ENCODE results near the gene GPR84. TPM values are rescaled to one million over a fixed set of nuclear protein-coding genes. Genes with fewer than 3 reads are reported as not detected.

Gene GPR84
- total RNA-seq, 1 donor from 2014 or later = not detected

DNA sequence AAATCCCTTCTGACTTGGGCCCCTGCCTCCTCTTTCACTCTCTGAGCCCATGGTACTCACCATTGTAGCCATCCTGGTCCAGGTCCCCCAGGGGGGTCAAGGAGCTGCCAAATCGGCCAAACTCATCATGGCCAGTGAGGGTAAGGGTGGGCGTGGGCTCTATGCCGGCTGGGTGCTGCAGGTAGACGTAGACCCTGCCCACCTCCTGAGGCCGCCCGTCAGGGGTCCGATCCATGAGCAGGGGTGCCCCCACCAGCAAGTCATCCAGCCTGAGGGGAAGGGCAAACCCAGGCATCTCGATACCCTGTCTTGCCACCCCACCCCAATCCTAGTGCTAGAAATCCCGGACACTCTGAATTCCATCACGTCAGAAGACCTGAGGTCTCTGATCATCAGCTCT lies 40.8 kb upstream of the GPR84 start:
- H3K4me1 ChIP-seq (ENCODE audit: insufficient read depth, low read length) = no peaks in the 10 kb centered on the region
- H3K79me2 ChIP-seq (ENCODE audit: insufficient read depth, low read length) = peaks cover 14% of the 10 kb centered on the region
- FAIRE-seq (no peak), DNase-seq (ENCODE audit: low read depth) (no peak)
- H3K9ac ChIP-seq (ENCODE audit: low read length) = no peak overlapping the region
- H3K4me3 ChIP-seq (ENCODE audit: insufficient read depth, low read depth, low read length) = no peak overlapping the region
- H3K27me3 Mint-ChIP-seq (ENCODE audit: low read depth, unreplicated experiment) = no peaks in the 10 kb centered on the region
- H3K9me3 Mint-ChIP-seq (ENCODE audit: unreplicated experiment) = no peaks in the 10 kb centered on the region
- peaks cover 31% of the 10 kb centered on the region for H3K36me3 Mint-ChIP-seq (ENCODE audit: low read depth, unreplicated experiment)
- no peak overlapping the region for H3K27ac ChIP-seq (ENCODE audit: low read depth, low read length)
- peaks cover 86% of the 10 kb centered on the region for H3K36me3 ChIP-seq (ENCODE audit: insufficient read depth, low read length)
- no peaks in the 10 kb centered on the region for H3K9me3 ChIP-seq (ENCODE audit: insufficient read depth, low read depth, low read length)
- H3K4me1 Mint-ChIP-seq (ENCODE audit: low read depth, unreplicated experiment) = no peaks in the 10 kb centered on the region
- no peak overlapping the region for H2AFZ ChIP-seq (ENCODE audit: low read depth, low read length)
- H3K4me2 ChIP-seq (ENCODE audit: low read length) = no peak overlapping the region
- no peaks in the 10 kb centered on the region for H3K27me3 ChIP-seq (ENCODE audit: insufficient read depth, low read length)
- peaks cover 65% of the 10 kb centered on the region for H4K20me1 ChIP-seq (ENCODE audit: insufficient read depth, low read length)
- no peak overlapping the region for H3K27ac Mint-ChIP-seq (ENCODE audit: unreplicated experiment)
- no peak overlapping the region for H3K4me3 Mint-ChIP-seq (ENCODE audit: unreplicated experiment)
- TF ChIP-seq, protein P1, sequence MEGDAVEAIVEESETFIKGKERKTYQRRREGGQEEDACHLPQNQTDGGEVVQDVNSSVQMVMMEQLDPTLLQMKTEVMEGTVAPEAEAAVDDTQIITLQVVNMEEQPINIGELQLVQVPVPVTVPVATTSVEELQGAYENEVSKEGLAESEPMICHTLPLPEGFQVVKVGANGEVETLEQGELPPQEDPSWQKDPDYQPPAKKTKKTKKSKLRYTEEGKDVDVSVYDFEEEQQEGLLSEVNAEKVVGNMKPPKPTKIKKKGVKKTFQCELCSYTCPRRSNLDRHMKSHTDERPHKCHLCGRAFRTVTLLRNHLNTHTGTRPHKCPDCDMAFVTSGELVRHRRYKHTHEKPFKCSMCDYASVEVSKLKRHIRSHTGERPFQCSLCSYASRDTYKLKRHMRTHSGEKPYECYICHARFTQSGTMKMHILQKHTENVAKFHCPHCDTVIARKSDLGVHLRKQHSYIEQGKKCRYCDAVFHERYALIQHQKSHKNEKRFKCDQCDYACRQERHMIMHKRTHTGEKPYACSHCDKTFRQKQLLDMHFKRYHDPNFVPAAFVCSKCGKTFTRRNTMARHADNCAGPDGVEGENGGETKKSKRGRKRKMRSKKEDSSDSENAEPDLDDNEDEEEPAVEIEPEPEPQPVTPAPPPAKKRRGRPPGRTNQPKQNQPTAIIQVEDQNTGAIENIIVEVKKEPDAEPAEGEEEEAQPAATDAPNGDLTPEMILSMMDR (IDR thresholded peaks at IDR 0.05; ENCODE audit: insufficient read depth, low read depth, low read length) = no peak
- no peak for TF ChIP-seq EZH2 (IDR thresholded peaks at IDR 0.05; ENCODE audit: insufficient read depth, low read length)

DNA sequence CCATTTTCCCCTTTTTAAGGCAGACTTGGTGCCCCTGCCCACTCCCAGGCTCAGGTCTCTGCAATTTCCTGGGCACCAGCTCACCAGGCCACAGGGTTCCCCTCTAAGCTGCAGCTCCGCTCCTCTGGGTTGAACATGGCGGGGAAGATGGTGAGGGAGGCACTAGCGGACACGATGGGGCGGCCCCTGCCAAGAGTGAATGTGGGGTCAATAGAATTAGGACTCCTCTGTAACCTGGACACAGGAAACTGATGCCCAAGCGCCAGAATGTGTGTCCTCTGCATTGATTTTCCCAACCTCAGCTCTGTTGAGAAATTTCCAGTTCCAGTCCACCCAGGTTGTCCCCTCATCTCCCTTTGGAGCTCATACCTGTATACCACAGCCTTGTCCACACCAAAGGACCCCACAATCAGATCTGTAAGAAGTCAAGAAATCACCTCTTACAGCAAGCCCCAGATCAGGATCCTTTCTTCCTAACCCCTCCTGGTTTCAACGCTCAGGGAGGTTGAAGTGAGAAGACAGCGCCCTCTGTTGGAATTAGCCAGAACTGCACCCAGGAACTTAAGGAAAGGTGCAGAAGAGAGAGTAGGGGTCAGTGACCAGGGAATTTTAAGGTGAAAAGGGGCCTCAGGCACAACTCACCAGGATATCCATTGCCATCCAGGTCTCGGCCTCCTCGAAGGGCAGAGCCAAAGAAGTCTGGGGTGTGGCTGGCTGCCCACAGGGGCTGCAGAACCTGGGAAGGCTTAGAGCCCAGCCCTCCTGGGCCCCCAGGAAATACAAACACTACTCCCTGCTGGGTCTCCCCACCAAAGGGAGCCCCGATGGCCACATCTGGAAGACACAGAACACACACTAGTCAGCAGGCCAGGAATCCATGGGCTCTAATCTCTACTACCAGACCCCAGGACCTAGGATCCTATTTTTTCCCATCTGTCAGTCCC lies 40.0 kb upstream of the GPR84 start:
- no peak for TF ChIP-seq EZH2 (IDR thresholded peaks at IDR 0.05; ENCODE audit: insufficient read depth, low read length)
- TF ChIP-seq, protein P1 (IDR thresholded peaks at IDR 0.05; ENCODE audit: insufficient read depth, low read depth, low read length) = peak; percentile 98
- Mint-ChIP-seq H3K27me3 (ENCODE audit: low read depth, unreplicated experiment) (no peaks in the 10 kb centered on the region), H3K4me1 (ENCODE audit: low read depth, unreplicated experiment) (no peaks in the 10 kb centered on the region), H3K9me3 (ENCODE audit: unreplicated experiment) (no peaks in the 10 kb centered on the region), H3K27ac (ENCODE audit: unreplicated experiment) (peak overlapping the region; percentile 81), H3K36me3 (ENCODE audit: low read depth, unreplicated experiment) (peaks cover 34% of the 10 kb centered on the region), H3K4me3 (ENCODE audit: unreplicated experiment) (no peak overlapping the region)
- no peak overlapping the region for H2AFZ ChIP-seq (ENCODE audit: low read depth, low read length)
- no peak overlapping the region for H3K4me3 ChIP-seq (ENCODE audit: insufficient read depth, low read depth, low read length)
- no peaks in the 10 kb centered on the region for H3K4me1 ChIP-seq (ENCODE audit: insufficient read depth, low read length)
- no peaks in the 10 kb centered on the region for H3K9me3 ChIP-seq (ENCODE audit: insufficient read depth, low read depth, low read length)
- H3K27me3 ChIP-seq (ENCODE audit: insufficient read depth, low read length) = no peaks in the 10 kb centered on the region
- FAIRE-seq (no peak), DNase-seq (ENCODE audit: low read depth) (no peak)
- peaks cover 7% of the 10 kb centered on the region for H3K79me2 ChIP-seq (ENCODE audit: insufficient read depth, low read length)
- H3K9ac ChIP-seq (ENCODE audit: low read length) = no peak overlapping the region
- H3K27ac ChIP-seq (ENCODE audit: low read depth, low read length) = no peak overlapping the region
- peaks cover 66% of the 10 kb centered on the region for H4K20me1 ChIP-seq (ENCODE audit: insufficient read depth, low read length)
- H3K4me2 ChIP-seq (ENCODE audit: low read length) = no peak overlapping the region
- H3K36me3 ChIP-seq (ENCODE audit: insufficient read depth, low read length) = peaks cover 90% of the 10 kb centered on the region

DNA sequence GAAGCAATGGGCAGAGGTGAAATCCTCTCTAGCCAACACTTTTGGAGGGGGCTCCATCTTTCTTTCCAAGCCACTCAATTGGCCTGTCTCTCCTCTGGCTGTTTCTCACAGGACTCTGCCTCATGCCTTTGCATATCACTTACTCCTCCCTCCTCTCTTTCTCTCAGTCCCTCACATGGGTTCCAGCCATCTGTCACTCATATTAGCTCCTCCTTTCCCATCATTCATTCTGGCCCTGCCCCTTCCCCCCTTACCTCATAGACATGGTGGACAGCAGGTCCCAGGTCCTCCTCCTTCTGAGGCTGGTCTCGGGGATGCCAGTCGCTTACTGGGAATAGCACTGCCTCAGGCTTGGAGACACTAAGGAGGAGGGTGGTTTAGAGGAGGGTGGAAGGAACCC lies 36.8 kb upstream of the GPR84 start:
- no peak for FAIRE-seq
- Histone ChIP-seq H3K4me3 (ENCODE audit: insufficient read depth, low read depth, low read length) (no peak overlapping the region), H3K9ac (ENCODE audit: low read length) (no peak overlapping the region), H3K4me1 (ENCODE audit: insufficient read depth, low read length) (no peaks in the 10 kb centered on the region), H2AFZ (ENCODE audit: low read depth, low read length) (no peak overlapping the region), H3K79me2 (ENCODE audit: insufficient read depth, low read length) (peaks cover 2% of the 10 kb centered on the region), H3K27ac (ENCODE audit: low read depth, low read length) (no peak overlapping the region), H3K9me3 (ENCODE audit: insufficient read depth, low read depth, low read length) (no peaks in the 10 kb centered on the region), H4K20me1 (ENCODE audit: insufficient read depth, low read length) (peaks cover 67% of the 10 kb centered on the region), H3K27me3 (ENCODE audit: insufficient read depth, low read length) (no peaks in the 10 kb centered on the region), H3K4me2 (ENCODE audit: low read length) (no peak overlapping the region), H3K36me3 (ENCODE audit: insufficient read depth, low read length) (peaks cover 89% of the 10 kb centered on the region)
- TF ChIP-seq EZH2 (IDR thresholded peaks at IDR 0.05; ENCODE audit: insufficient read depth, low read length) = no peak
- TF ChIP-seq, protein P1 (IDR thresholded peaks at IDR 0.05; ENCODE audit: insufficient read depth, low read depth, low read length) = no peak
- DNase-seq (ENCODE audit: low read depth) = no peak
- Mint-ChIP-seq H3K27ac (ENCODE audit: unreplicated experiment) (no peak overlapping the region), H3K4me1 (ENCODE audit: low read depth, unreplicated experiment) (no peaks in the 10 kb centered on the region), H3K27me3 (ENCODE audit: low read depth, unreplicated experiment) (no peaks in the 10 kb centered on the region), H3K9me3 (ENCODE audit: unreplicated experiment) (no peaks in the 10 kb centered on the region), H3K4me3 (ENCODE audit: unreplicated experiment) (no peak overlapping the region), H3K36me3 (ENCODE audit: low read depth, unreplicated experiment) (peaks cover 36% of the 10 kb centered on the region)
